Stimulated activated CD8-positive, alpha-beta memory T cell treated with anti-CD3 and anti-CD28 coated beads, Interleukin-7, amount 100 ng/mL, for 1 hour (primary cell): Measurements from ENCODE around the gene MMP8.
"Not testable (repeated sequence)": the region's sequence is repeated elsewhere in the genome, so short reads cannot be mapped to it uniquely, and the experiment has no call there.

ENCODE experiments used
- DNase-seq, 2 donors: peaks; one replicate each; pipeline ENCODE4 v3.0.0-alpha.2; 2020; ENCODE audit warnings: low read depth in 2 of 2

Gene MMP8

GRCh38 chr11:102724904-102725500, at the start of gene MMP8:
TSS of gene MMP8 (minus strand) at chr11:102724954. CDS start at chr11:102724855, 99 bp downstream.
- DNase-seq: no peak

- DNase-seq: no peak
These were observed 48.6 kb upstream of the MMP8 start for GRCh38 chr11:102773386-102773785.

GRCh38 chr11:102771351-102771750, 46.6 kb upstream of the MMP8 start:
- DNase-seq: no peak

GRCh38 chr11:102770191-102770590, 45.4 kb upstream of the MMP8 start:
- no peak for DNase-seq

GRCh38 chr11:102767800-102768199, 43.0 kb upstream of the MMP8 start:
- DNase-seq: no peak

GRCh38 chr11:102763440-102763839, 38.7 kb upstream of the MMP8 start:
- no peak for DNase-seq

- no peak for DNase-seq
These were observed 37.6 kb upstream of the MMP8 start for GRCh38 chr11:102762361-102762767.

- no peak for DNase-seq
These were observed 37.0 kb upstream of the MMP8 start for GRCh38 chr11:102761646-102762238.

GRCh38 chr11:102760344-102761035, 35.7 kb upstream of the MMP8 start:
- no peak for DNase-seq

- no peak for DNase-seq
These were observed 33.2 kb upstream of the MMP8 start for GRCh38 chr11:102757823-102758549.

GRCh38 chr11:102753267-102753666, 28.5 kb upstream of the MMP8 start:
- no peak for DNase-seq

- no peak for DNase-seq
These were observed 26.9 kb upstream of the MMP8 start for GRCh38 chr11:102751673-102752072.

- no peak for DNase-seq
These were observed 24.5 kb upstream of the MMP8 start for GRCh38 chr11:102749101-102749722.

- DNase-seq: not testable (repeated sequence)
These were observed 22.2 kb upstream of the MMP8 start for GRCh38 chr11:102746746-102747578.

GRCh38 chr11:102734650-102735049, 9.9 kb upstream of the MMP8 start:
- DNase-seq: no peak

GRCh38 chr11:102733232-102733875, 8.6 kb upstream of the MMP8 start:
- DNase-seq: no peak

GRCh38 chr11:102730944-102731343, 6.2 kb upstream of the MMP8 start:
- DNase-seq: not testable (repeated sequence)

GRCh38 chr11:102729849-102730815, 5.4 kb upstream of the MMP8 start:
- no peak for DNase-seq

- no peak for DNase-seq
These were observed 3.1 kb upstream of the MMP8 start for GRCh38 chr11:102727890-102728289.
